Activated CD4-positive, alpha-beta T cell treated with anti-CD3 and anti-CD28 coated beads for 4 hours (primary cell): Measurements from ENCODE around the gene FOXL2NB.

Experiments used
- DNase-seq, 2 donors: peaks; one replicate each; pipeline ENCODE4 v3.0.0-alpha.2; 2020

The FOXL2NB gene

GRCh38 chr3:138945709-138946662 is 1.0 kb upstream of the FOXL2NB start:
- no peak for DNase-seq

DNA sequence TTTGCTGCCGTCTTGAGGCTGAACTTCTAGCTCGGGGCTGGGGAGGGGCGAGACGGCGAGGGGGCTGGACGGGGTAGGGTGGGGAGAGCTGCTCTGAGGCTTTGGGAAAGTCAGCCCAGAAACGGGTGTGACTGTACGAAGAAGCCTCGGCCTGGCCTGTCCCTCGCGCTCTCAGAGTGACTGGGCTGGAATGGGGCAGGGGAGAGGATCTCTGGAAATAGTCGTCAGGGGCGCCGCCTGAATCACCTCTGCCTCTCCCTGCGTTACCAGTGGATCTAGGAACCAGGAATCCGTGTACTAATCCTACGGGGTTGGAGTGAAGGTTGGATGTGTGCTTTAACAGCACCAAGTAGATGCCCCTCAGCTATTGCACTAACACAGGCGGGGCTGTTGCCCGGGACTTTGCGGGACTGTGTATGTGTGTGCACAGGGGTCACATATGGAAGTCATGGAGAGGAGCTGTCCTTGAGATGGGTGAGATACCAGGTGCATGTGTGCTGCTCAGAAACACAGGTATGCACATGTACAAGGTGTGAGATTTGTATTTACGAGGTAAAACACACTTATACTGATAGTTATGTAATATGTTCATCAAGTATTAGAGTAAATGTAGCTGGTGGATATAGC is 591 bp downstream of the FOXL2NB start:
- no peak for DNase-seq

GRCh38 chr3:138948371-138949001 is 1.5 kb downstream of the FOXL2NB start:
- no peak for DNase-seq

- DNase-seq = no peak
Measured at GRCh38 chr3:138949002-138949418, 2.0 kb downstream of the FOXL2NB start.

DNA sequence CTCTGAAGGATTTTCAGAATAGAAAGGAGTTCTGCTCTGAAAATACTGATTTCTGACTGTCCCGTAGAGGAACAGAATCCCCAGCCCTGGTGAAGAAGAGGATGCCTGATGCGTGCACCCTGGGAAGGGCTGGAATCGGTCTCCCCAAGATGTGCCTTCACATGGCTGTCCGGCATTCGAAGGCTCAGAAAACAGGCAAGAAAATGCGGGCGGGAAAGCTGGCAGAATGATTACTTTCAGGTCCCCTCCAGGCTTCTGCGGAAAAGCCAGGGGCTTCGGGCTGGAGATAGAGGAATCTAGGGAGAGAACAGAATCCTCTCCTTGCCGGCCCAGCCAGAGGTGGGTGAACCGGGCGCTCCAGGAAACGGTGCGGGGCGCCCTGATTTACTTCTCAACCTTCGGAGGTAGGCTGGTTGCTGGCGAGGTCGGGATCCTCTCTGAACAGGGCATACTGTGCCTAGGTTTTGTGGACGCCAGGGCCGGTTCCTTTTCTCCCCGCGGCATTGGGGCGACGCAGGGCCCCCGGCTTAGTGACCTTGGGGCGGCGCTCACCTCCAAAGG is 2.5 kb downstream of the FOXL2NB start:
- DNase-seq = no peak

- DNase-seq = no peak
Measured at GRCh38 chr3:138950006-138950644, 3.1 kb downstream of the FOXL2NB start.

DNA sequence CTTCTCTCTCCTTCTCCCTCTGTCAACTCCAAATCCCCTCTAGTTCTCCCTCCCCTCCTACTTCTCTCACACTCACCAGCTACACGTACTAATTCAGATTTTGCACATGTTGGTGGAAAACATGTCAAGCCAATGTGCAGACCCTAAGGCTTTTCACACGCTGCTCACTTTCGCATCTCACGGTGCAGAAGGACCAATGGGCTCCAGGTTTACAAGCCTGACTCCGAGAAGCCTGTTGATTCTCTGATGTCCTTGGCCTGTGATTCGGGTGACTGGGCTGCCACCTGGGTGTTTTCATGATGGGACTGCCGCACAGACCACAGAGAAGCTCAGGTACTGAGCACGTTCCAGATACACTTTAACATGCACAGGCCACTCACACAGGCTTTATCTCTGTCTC is 3.7 kb downstream of the FOXL2NB start:
- no peak for DNase-seq

DNA sequence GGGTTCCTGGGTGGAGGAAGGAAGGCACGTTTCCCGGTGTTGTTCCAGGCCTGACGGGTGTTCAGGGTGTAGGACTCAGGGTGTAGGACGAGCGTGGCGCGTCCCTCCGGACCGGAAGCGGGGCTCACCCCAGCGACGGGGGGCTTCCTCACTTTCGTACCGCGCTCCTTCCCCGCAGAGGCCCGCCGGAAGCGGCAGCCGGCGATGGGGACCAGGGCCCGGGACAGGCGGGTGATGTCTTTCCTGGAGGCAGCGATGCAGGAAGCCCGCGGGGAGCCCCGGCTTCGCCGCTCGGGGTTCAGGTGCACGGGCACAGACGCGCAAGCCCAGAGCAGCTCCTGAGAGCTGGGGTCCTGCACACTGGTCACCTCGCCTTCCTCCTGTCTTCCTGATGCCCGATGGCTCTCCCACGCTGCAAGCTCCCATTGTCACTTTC is 13.4 kb downstream of the FOXL2NB start:
- DNase-seq = no peak

DNA sequence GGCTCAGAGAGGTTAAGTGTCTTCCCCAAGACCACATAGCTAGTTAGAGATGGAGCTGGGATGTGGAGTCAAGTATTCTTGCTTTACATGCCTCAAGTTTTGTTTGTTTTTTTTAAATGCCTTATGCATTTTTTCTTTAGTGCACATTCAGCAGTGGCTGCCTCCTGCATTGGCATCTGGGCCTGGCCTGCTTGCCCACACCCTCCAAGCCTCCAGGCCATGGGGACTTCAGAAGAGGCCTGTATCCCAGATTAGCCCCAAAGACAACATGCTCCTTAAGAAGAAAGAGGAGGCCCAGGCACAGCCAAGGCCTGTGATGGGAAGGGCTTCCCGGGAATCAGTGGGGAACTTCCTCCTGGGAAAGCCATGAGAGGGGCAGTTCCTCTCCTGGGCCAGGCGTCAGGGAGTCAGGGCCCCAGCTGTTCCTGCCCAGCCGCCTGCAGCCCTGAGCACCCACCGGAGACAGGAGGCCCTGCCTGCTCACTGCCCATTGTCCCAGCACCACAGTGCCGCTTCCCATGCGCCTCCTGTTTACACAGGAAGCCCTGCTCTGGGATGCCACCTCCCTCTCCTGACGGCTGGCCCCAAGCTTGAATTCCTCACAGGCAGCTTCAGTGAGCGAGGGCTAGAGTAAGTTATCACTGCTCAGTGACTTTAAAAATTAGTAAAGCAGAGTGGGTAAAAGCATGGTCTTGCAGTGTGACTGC is 16.0 kb downstream of the FOXL2NB start:
- DNase-seq = no peak

DNA sequence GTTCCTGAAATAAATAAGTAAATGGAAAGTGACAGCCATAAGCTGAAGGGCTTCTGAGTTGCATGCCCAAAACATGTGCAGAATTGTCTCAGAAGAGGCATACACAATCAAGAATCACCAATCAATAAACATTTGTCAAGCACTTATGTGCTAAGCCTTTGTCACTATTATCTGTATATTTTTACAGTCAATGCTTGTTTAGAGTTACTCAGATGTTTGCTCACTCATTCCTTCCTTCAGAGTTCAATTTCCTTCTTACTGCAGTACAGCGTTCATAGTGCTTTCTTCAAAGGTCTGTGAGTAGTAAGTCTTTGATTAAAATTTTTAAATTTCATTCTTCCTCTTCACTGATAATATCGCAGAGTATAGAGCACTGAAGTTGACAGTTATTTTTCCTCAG is 17.2 kb downstream of the FOXL2NB start:
- DNase-seq = no peak

- no peak for DNase-seq
Measured at GRCh38 chr3:138964923-138965322, 17.9 kb downstream of the FOXL2NB start.

DNA sequence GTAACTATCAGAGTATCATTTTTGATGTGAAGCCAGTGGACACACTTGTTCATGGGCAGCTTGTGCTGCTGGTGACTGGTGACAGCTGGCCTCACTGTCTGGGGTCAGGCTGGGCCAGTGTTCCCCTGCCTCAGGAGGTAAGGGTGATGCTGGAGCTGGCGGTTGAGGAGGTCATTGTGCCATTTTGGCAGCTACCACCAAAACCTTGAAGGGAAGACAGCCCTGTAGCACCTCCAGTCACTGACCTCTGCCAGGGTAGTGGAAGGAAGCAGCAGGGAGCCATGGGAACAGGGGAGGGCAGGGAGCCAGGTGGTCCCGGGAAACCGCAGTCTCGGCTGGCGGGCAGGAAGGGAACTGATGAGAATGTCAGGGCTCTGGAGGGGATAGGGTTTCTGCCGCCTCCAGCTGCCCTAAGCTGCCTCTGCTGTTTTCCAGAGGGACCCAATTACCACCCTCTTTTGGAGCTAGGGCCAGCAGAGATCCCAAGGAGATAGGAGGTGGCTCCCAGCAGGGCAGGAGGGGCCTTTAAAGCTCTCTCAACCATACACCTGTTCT is 24.8 kb downstream of the FOXL2NB start:
- no peak for DNase-seq

DNA sequence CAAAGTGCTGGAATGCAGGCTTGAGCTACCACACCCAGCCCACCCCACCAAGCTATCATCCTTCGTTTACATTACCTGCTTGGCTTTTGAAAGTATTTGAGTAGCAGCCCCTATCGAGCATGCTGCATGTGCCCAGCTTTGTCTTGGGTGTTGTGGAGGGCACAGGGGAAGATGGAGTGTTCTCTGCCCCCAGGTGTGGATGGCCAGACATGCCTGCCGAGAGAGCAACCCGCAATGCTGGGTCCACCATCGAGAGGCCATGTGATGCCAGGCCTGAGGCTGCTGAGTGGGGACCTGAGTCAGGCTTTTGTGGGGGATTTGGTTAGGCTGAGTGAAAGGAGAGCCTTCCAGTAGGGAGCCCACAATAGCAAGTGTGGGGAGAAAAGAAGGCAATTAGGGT is 25.9 kb downstream of the FOXL2NB start:
- no peak for DNase-seq

GRCh38 chr3:138974462-138974861 is 27.4 kb downstream of the FOXL2NB start:
- DNase-seq = no peak

DNA sequence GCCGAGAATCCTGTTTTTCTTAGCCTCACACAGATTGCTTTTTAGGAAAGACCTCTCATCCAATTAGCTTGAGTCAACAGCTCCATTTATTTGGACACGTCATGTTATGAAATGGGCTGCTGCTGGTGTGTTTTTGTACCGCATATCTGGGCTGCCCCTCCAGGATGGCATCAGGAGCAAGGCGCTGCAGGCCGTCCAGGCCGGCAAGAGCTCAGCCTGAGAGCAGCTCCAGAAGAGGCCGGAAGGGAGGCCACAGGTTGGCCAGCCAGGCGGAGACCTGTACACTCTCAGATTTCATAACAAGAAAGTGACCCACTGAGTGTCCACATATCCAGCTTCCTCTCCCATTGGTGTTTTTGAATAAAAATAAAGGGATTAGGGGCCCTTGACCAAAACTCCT is 28.3 kb downstream of the FOXL2NB start:
- DNase-seq = no peak

- no peak for DNase-seq
Measured at GRCh38 chr3:138976047-138976446, 29.0 kb downstream of the FOXL2NB start.

DNA sequence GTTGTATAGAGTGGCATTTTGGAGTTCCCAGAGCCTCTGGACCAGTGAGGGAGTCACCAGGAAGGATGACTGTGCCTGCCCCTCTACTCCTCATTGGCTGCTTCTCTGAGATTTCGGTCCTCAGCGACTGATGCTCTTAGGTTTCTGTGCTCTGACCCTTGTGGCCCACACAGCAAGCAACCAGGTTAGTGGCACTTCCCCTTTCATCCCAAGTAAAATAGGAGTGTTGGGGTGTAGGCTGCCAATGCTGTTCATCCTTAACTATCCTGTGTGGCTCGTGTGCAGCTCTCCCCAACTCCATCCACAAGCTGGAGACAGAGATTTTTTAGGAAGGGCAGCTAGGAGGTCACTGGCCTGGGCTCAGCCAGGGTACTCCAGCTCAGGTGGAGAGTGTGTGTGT is 37.8 kb downstream of the FOXL2NB start:
- no peak for DNase-seq

GRCh38 chr3:138985932-138986331 is 38.9 kb downstream of the FOXL2NB start:
- DNase-seq = no peak

- no peak for DNase-seq
Measured at GRCh38 chr3:138987181-138987580, 40.2 kb downstream of the FOXL2NB start.

- DNase-seq = no peak
Measured at GRCh38 chr3:138995706-138996105, 48.7 kb downstream of the FOXL2NB start.
